GM21515 (cell line): Measurements from ENCODE around the gene LRGUK.
"Not testable (repeated sequence)": the region's sequence is repeated elsewhere in the genome, so short reads cannot be mapped to it uniquely, and the experiment has no call there.

Source experiments
- ATAC-seq: cut with Tn5 transposase; IDR thresholded peaks from one replicate; pipeline ENCODE4 v1.9.1; 2021; ENCODE audit not compliant: unreplicated experiment

LRGUK gene

DNA sequence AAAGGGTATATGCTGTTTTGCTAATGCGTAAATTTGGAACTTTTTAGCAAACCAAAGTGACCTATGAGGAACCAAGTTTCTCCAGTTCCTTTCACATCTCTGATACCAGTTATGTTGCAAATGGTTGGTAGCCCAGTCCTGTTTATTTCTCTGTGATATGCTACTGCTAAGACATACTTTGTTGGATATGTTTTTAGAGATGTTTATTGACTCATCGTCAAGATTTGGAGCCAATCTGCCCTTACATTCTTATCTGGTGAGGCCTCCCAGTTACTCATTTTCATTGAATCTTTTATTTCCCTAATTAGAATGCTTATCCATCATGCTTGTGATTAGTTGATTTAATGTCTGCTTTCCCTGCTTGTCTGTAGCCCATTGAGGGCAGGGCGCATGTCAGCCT, 58.9 kb downstream of the LRGUK start:
- no peak for ATAC-seq

DNA sequence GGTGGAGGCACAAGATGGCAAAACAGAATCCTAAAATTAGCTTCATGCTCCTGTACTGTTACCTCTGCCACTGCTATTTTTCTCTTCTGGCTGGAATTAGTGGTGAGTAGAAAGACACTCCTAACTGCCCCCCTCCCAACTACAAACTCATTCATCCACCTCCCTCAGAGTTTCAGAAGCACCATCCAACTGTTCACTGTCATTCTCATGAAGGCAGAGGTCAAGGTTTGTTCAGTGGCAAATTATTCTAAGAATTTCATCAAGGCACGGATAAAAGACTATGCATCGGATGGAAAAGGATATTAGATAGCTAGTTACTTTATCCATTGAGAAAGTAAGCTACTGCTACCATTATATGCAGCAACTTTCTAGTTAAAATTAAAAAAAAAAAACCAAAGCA, 59.7 kb downstream of the LRGUK start:
- ATAC-seq = no peak

DNA sequence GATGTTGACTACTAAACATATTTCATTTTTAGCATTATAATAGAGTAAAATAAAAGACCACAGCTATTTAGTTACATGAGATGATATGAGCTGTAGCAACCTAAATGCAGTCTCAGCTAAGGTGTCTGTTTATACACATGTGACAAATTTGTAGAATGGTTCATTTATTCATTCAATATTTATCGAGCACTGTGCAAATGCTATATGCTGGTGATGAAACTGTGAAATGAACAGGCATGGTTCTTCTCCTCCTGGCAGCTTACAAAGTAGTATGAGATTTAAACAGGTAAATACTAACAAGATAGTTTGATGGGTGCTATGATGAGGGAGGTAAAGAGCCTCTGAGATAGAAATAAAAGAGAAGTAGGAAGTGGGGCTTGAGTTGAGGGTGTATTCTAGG, 60.8 kb downstream of the LRGUK start:
- ATAC-seq = no peak

DNA sequence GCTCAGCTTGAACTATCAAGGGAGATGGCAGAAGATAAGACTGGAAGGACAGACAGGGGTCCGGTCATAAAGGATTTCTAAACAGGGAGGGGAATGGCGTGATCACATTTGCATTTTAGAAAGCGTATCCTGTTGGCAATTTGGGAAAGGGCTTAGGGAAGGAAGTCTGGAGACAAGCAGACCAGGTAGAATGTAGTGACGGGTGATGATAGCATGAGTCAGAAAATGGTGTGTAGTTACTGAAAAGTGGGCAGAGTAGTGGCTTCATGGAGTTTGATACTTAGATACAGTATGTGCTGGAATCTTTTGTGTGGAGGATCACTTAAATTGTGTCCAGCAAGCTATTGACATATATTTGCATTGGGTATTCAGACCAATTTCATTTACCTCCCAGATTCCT, 61.2 kb downstream of the LRGUK start:
- no peak for ATAC-seq

DNA sequence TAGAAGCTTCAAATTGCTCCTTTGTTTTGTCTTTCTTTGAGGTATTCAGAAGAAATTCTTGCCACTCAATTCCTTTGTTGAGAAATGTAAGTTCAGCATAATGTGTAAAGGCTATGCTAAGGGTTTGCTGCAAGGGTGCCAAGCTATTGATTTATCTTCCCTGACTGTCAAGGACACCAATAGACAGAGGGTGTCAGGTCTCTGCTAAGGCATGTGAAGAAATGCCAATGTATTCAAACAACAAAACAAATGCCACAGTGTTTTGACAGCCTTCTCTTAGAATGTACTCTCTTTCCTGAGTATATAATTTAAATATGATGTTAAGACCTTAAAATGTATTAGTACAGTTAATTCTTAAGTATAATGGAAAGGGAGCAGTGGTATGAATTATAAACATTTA, 62.4 kb downstream of the LRGUK start:
- no peak for ATAC-seq

DNA sequence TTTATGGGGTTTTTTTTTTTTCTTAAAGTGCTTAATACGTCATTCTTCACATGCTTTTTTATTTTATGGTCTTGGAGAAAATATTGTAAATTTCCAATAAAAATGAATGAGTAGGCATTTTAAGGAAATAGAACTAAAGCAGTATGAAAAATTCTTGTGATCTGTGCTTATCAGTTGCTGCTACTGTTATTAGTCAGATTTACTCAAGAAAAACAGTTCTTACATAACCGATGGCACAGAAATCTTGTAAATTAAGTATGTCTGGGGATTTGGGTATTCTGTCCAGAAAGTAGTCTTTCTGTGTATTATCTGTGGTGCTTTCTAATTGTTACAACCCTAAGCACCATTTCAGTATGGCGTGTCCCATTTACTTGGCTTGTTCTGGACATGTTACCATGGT, 64.7 kb downstream of the LRGUK start:
- ATAC-seq = no peak

DNA sequence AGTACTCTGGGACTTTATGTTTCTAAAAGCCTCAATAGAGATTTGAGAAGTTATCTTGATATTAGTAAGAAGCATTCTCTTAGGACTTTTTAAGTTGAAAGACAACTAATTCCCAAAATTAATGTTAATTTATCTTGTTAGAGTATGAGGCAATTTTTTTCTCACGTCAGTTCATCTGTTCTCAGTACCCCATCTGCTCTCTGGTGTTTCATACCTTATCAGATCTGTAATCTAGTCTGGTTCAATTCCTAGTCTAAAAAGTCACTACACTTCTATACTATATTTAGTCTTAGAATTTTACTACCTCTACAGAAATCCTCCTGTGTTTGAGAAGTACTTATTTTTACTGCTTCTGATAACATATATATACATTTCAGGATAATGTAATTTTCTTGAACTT, 66.1 kb downstream of the LRGUK start:
- no peak for ATAC-seq

DNA sequence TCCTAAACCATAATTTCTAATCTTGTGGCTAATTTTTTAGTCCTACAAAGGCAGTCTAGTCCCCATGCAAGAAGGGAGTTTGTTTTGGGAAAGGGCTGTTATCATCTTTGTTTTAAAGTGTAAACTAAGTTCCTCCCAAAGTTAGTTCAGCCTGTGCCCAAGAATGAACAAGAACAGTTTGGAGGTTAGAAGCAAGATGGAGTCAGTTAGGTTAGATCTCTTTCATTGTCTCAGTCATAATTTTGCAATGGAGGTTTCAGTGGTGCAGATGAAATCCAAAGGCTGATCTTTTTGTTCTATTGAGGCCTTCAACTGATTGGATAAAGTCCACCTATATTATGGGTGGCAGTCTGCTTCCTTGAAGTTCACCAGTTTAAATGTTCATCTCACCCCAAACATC, 68.1 kb downstream of the LRGUK start:
- ATAC-seq = no peak

DNA sequence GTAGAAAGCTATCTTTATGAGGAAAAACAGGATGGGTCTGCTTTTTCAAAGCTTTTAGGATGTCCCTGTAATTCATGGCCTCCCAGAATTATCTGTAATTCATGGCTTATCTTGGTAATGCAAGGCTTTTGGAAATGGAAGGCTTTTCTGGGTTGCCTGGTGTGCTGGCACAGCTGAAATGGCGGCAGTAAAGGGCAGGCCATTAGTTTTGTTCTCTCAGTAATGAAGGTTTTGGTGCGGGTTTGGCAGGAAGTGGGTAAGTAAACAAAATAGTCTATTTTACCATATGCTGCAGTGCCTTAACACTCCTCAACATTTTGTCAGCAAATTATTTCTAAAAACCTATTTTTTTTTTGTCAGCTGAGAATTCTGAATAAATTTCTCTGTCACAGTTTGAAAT, 69.3 kb downstream of the LRGUK start:
- no peak for ATAC-seq

DNA sequence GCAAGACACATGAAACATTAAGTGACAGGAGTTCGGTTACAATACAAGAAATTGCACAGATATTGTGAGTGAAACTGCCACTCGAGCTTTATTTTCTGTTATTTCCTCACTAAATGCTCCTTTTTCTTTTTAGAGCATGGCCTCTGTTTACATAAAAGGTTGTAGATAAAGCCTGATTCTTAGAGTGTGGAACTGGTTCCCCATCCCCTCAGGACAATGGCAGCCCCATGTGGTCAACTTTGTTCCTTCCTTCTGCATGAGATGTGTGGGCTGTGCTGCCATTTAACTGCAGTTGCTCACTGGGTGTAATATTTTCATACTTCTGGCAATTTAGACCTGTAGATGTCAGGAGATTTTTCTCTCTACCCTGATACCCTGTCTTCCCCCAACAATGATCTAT, 70.2 kb downstream of the LRGUK start:
- no peak for ATAC-seq

DNA sequence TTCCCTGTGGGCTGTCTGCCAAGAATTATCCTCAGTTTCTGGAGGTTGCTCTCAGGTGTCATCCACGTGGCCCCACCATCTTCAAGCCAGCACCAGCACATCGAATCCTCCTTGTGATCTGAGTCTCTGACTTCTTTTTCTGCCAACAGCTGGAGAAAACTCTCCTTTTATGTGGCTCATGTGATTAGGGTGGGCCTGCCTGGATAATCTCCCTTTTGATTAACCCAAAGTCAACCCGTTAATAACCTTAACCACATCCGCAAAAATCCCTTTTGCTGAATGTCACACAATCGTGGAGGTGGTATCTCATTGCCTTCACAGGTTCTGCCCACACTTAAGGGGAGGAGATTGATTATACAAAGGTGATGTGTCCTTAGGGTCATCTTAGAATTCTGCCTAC, 73.8 kb downstream of the LRGUK start:
- ATAC-seq = no peak

DNA sequence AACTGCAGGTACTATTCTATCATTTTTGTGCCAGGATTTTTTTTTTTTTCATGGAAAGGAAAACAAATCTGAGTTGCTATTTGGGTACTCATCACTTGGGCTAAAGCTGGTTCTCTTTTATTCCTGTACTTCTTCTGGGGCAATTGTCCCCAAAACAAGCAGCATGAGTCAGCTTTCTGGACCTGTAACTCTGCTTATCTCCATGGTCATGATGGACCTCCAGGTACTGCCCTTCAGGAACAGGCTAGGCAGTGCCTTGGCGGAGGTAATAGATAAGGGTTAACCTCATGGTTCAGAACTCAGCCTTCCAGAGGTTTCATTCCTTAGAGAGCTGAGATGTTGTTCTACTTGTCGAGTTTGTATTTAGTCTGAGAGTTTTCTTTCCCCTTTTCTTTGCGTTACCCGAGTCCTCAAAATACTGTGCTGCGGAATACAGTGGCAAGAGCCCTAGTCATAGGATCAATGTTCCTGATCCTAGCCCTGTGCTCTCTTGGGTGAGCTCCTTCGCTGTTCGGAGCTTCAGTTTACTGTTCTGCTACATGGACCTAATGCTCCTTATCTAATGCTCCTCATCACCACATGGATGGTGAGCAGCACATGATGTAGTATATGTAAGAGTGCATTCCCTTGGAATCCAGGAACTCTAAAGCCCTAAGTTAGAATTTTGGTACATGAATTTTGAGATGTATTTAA, 74.6 kb downstream of the LRGUK start:
- ATAC-seq = no peak

DNA sequence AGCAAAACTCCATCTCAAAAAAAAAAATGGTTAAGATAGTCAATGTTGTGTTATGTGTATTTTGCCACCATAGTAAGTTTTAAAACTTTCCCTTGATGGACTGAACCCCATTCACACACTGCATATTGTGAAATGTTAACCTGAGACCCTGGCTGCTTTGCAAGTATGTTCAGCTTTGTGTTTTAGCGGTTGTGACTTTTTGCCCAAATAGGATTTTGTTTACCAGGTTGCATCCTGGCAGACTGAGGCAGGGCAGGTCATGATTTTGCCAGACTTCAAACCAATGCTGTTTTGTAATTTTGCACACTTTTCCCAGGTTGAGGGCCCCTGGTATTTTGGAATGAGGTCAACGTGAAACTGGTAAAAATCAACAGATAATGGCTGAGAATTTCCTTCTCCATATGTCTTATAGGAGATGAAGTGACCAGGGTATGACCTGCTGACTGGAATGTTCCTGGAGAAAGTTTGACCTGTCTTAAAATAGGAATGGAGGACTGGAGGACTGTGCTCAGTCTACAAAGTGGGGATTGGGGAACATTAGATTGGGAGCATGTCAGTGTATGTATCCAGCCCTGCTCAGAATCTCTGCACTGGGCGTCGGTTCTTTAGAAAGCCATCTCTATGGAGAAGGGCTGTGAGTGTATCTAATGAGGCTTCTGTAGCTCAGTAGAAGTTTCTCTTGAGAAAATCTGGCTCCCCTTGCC, 76.2 kb downstream of the LRGUK start:
- ATAC-seq = no peak

DNA sequence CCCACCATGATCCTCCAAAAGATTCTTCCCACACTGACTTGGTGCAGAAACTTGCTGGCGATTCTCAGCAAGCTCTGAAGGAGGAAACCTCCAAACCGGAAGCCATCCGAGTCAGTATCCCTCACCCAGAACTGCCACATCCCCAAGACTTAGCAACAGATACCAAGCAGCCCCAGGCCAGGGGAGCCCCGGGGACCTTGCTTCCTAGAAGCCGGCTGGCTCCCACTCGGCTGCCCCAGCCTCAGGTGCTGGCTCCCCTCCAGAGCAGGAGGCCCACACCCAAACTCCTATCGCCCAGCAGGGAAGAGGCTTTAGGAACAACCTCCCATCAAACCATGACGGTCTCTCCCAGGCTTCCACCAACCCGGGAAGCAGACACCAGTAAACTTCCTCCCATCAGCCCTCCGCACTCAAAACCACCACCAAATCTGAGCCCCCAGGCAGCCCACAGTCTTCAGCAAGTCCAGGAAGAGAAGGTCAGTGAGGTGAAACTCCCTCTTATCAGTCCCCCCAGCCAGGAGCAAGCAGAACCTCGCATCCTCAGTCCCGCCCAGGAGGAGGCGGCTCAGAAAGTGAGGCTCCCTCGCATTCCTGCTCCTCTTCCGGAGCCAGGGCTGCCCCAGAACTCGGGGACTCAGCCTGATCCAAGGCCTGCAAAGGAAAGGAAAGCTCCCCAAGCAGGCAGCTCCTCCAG, 82.3 kb downstream of the LRGUK start:
- ATAC-seq = no peak

DNA sequence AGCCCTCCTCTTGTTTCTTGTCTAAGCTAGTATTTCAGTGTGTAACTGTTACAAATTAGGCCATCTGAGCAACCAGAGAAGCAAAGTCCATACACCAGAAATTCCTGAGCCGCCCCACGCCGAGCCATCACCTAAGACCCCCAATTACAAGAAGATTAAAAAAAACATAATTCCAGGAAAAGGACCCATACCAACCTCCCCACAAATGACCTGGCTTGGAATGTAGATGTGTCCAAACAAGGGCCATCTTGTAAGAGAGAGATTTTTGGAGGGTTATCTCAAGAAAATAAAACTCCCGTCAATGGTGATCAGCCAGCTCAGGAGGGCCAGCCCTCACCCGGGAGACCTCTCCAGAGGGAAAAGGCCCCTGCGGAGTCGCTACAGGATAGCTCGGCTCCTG, 83.1 kb downstream of the LRGUK start:
- no peak for ATAC-seq

DNA sequence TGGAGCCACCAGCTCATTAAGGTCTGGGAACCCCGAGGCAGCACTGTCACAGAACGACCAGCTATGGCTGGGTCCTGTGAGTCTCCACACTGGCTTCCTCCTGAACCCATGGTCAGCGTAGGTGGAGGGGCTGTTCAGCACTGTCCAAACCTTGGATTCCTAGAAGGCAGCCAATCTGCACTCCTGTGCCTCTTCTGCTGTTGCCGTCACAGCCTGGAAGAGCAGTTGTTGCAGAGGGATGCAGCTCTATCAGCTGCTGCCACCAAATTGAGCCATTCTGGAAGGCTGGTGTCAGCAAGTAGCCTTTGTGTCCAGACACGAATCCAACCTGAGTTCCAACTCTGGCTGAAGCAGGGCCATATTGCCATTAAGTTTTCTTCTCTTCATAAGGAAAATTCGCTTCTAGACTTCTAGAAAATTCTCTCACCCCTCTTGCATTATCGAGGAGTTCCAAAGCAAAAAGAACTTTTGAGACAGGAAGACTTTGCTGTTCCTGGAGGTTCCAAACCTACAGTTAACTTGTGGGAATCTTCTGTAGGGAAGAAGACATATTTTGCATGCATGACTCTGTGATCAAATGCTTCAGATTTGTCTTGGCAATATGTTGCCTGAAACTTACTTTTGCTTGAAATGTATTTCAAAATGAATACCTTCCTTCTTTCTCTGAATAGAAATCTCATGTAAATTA, 84.0 kb downstream of the LRGUK start:
- no peak for ATAC-seq

DNA sequence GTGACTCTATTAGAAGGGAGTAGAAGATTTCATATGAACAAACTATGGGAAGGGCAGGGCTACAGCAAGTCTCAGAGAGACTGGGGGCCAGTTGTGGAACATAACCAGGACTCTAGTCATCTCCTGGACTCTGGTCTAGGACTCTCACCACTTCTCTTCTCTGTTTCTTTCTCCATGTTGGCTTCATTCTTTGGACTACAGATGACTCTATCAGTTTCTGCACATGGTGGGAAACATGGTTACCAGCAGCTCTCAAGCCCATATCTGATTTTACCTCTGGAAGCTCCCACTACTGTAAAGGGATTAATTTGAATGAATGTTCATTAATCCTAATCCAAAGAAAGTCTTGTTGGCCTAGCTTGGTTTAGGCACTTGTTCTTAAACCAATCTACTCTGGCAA, 84.7 kb downstream of the LRGUK start:
- ATAC-seq = no peak

DNA sequence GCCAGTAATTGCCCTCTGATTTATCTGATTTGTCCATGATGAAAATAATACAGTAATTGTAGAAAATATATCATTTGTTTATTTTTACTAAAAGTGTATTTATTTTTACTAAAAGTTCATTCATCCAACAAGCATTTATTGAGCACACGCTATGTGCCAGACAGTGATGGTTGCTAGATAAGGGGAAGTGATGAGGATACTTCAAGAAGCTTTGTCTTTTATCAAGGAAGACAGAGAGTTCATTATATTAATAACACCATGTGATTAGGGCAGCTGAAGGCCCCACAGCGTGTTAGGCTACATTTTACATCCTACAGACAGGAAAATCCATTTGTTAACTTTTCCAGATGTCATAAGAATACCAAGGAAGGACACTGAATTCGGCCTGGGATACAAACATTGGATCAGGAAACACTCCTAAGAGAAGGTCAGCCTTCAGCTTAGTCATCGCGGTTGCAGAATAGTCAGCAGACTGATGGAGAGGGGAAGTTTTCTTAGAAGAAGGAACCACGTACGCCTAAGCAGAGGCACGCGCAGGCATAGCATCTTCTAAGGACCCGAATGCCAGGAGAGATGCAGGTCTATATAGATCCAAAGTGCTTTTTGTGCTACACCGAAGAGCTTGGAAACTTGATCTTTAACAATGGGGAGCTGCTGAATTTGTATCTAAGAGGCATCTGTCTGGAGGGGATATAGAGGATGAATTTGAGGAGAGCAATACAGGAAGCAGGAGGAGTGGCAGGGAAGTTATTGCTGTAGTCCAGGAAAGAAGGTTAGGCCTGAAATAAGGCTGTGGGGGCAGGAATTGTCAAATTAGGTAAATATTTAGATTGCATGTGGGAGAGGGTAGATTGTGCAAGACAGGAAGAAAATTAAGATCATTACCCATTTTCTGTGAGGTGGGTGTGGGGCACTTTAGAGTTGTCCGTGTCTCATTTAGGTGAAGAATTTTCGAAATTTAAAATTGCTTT, 85.7 kb downstream of the LRGUK start:
- no peak for ATAC-seq

DNA sequence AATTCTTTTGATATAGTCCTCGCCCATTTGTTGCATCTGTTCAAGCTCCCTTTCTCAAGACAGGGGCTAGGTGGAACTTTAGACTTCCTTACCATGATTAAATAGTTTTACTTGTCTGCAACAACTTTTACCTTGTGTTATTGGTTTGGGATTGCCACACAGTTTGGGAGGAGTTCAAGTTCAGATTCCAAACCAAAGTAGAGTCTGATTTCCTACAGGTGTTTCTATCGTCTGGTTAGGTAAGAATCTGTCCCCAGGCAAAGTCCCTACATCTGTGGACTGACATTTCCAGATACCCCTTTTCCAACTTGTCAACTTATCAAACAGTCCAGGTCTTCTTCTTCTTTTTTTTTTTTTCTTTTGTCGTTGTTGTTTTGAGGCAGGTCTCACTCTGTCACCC, 93.1 kb downstream of the LRGUK start:
- no peak for ATAC-seq

DNA sequence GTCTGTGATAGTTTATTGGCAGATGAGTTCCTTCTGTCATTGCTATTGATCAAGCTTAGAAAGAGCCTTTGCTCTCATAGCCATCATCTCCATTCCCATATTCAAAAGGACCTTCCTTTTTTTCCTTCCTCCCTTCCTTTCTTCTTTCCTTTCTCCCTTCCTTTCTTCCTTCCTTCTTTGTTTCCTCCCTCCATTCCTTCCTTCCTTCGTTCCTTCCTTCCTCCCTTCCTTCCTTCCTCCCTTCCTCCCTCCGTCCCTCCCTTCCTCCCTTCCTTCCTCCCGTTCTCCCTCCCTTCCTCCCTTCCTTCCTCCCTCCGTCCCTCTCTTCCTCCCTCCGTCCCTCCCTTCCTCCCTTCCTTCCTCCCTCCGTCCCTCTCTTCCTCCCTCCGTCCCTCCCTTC, 104.2 kb downstream of the LRGUK start:
- not testable (repeated sequence) for ATAC-seq

DNA sequence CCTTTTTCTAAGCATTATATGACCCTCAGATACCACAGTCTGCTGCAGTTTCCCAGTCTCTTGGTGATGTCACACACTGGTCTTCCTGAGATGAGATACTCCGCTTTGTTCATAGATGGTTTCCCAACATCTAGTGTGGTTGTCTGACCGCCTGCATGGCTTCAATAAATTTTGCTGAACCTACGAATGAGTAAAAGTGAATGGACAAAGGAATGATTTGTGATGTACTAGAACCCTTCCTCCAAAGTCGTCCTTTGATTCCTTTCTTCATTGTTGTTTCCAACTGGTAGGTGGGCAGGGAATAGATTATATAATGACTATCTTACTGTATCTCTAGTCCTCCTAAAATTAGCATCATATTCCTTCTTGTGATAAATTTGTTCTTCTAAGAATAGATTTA, 107.1 kb downstream of the LRGUK start:
- ATAC-seq = no peak
